Lung (tissue), 12 donors: Measurements from ENCODE around the gene KYNU. TPM values are rescaled to one million over a fixed set of nuclear protein-coding genes. Genes with fewer than 3 reads are reported as not detected.
A peak's percentile ranks its signal among the peaks of the same experiment; 100 is the strongest.
"Not testable (repeated sequence)": the region's sequence is repeated elsewhere in the genome, so short reads cannot be mapped to it uniquely, and the experiment has no call there.

Source experiments
- ATAC-seq: fragments of 200-7000 bp; cut with Tn5 transposase; one replicate; pipeline ENCODE4 v1.9.1; 2020; ENCODE audit warnings: moderate number of reproducible peaks; ENCODE audit not compliant: insufficient read depth, low FRiP score
- DNase-seq, 3 donors: peaks; one replicate each; pipeline ENCODE4 v3.0.0-alpha.2; 2013 to 2017
- H3K27ac ChIP-seq, 2 donors: one replicate each; pipeline ENCODE4 v1.5.1; 2013; ENCODE audit warnings: mild to moderate bottlenecking in 2 of 2, moderate library complexity in 2 of 2, control low read depth in 1 of 2, inconsistent platforms in 1 of 2, low read depth in 1 of 2, low read length in 1 of 2
- H3K27me3 ChIP-seq, 3 donors: one replicate each; pipeline ENCODE4 v1.5.1; 2013; ENCODE audit warnings: low read length in 2 of 3; ENCODE audit not compliant: control insufficient read depth in 3 of 3, insufficient read depth in 3 of 3
- H3K36me3 ChIP-seq, 4 donors: one replicate each; pipeline ENCODE4 v1.5.1; 2013; ENCODE audit warnings: low read length in 4 of 4, mild to moderate bottlenecking in 1 of 4, moderate library complexity in 1 of 4; ENCODE audit not compliant: control insufficient read depth in 4 of 4, insufficient read depth in 4 of 4
- H3K4me1 ChIP-seq, 5 donors: one replicate each; pipeline ENCODE4 v1.5.1; 2013; ENCODE audit warnings: low read length in 5 of 5, mild to moderate bottlenecking in 2 of 5, moderate library complexity in 1 of 5; ENCODE audit not compliant: control insufficient read depth in 5 of 5, insufficient read depth in 5 of 5
- H3K4me3 ChIP-seq: one replicate; pipeline ENCODE4 v1.5.1; 2013; ENCODE audit warnings: mild to moderate bottlenecking, control low read depth, moderate library complexity
- H3K9ac ChIP-seq, 2 donors: one replicate each; pipeline ENCODE4 v1.5.1; 2013; ENCODE audit warnings: low read length in 2 of 2, control low read depth in 1 of 2; ENCODE audit not compliant: insufficient read depth in 1 of 2
- H3K9me3 ChIP-seq, 4 donors: one replicate each; pipeline ENCODE4 v1.5.1; 2013; ENCODE audit warnings: low read length in 3 of 4, mild to moderate bottlenecking in 1 of 4, moderate library complexity in 1 of 4; ENCODE audit not compliant: control insufficient read depth in 4 of 4, insufficient read depth in 3 of 4
- CTCF ChIP-seq: IDR thresholded peaks from 2 replicates; pipeline ENCODE4 v1.5.1; 2012; ENCODE audit warnings: mild to moderate bottlenecking; ENCODE audit errors: control extremely low read depth, extremely low read depth
- WGBS, 2 donors: extraction: QIAGEN DNeasy Blood & Tissue Kit; methylation state at CpG; one replicate each; pipeline ENCODE4 v1.1.7; 2013; 5-methylcytosine and 5-hydroxymethylcytosine counted together
- polyA plus RNA-seq, 2 donors: library from polyadenylated mRNA; stranded (reverse); fragments of 200-250 nt; gene quantifications; one replicate each; pipeline ENCODE4 v1.2.1, GENCODE V29; 2013
- total RNA-seq, 2 donors: library from RNA; depleted of rRNA in 1 of 2; stranded (reverse); fragments of >200 nt in 1 of 2; gene quantifications; one replicate each; pipeline ENCODE4 v1.2.1, GENCODE V29; 2014 to 2021
- donor health status: control.
- donor health status: control.
- donor health status: Bipolar disorder and iron deficiency.
- donor health status: healthy.
- donor health status: DM: yes; HTN: yes; CAD: no.

The KYNU gene
- total and polyA plus RNA-seq, 4 donors: 6.4 to 33.9 (median 17.1) TPM

GRCh38 chr2:142942690-142943089 is 65.2 kb downstream of the KYNU start:
- H3K9ac ChIP-seq: no peak overlapping the region
- 69 to 93% methylated on average over 1 of the region's 1 CpG for WGBS, 2 donors
- H3K27ac ChIP-seq: no peak overlapping the region
- DNase-seq (no peak), ATAC-seq (no peak)
- H3K36me3 ChIP-seq: no peaks in the 10 kb centered on the region
- no peaks in the 10 kb centered on the region for H3K9me3 ChIP-seq
- no peaks in the 10 kb centered on the region for H3K27me3 ChIP-seq
- H3K4me1 ChIP-seq: peaks cover 0 to 5% (median 0%) of the 10 kb centered on the region in 5 donors
- TF ChIP-seq CTCF: no peak
- no peak overlapping the region for H3K4me3 ChIP-seq

GRCh38 chr2:142944264-142944663 is 66.8 kb downstream of the KYNU start:
- no peak overlapping the region for H3K9ac ChIP-seq
- no peak overlapping the region for H3K27ac ChIP-seq
- H3K4me1 ChIP-seq: peaks cover 0 to 5% (median 0%) of the 10 kb centered on the region in 5 donors
- TF ChIP-seq CTCF: no peak
- no peak overlapping the region for H3K4me3 ChIP-seq
- DNase-seq (peak in 1 of 3 donors; percentile 6), ATAC-seq (no peak)
- H3K36me3 ChIP-seq: no peaks in the 10 kb centered on the region
- peaks cover 0 to under 1% (median 0%) of the 10 kb centered on the region in 4 donors for H3K9me3 ChIP-seq
- H3K27me3 ChIP-seq: no peaks in the 10 kb centered on the region

- peaks cover 0 to 5% (median 0%) of the 10 kb centered on the region in 5 donors for H3K4me1 ChIP-seq
- H3K27me3 ChIP-seq: no peaks in the 10 kb centered on the region
- H3K9ac ChIP-seq: no peak overlapping the region
- H3K36me3 ChIP-seq: no peaks in the 10 kb centered on the region
- ATAC-seq (no peak), DNase-seq (no peak)
- no peak for TF ChIP-seq CTCF
- no peak overlapping the region for H3K4me3 ChIP-seq
- peaks cover 0 to 3% (median 0%) of the 10 kb centered on the region in 4 donors for H3K9me3 ChIP-seq
- no peak overlapping the region for H3K27ac ChIP-seq
These were observed 67.3 kb downstream of the KYNU start for GRCh38 chr2:142944721-142945120.

GRCh38 chr2:142946941-142947340 is 69.5 kb downstream of the KYNU start:
- no peak overlapping the region for H3K4me3 ChIP-seq
- TF ChIP-seq CTCF: no peak
- H3K36me3 ChIP-seq: no peaks in the 10 kb centered on the region
- peaks cover 0 to 3% (median 1%) of the 10 kb centered on the region in 4 donors for H3K9me3 ChIP-seq
- peaks cover 0 to 5% (median 0%) of the 10 kb centered on the region in 5 donors for H3K4me1 ChIP-seq
- ATAC-seq (no peak), DNase-seq (no peak)
- 67 to 90% methylated on average over 1 of the region's 1 CpG for WGBS, 2 donors
- H3K27me3 ChIP-seq: no peaks in the 10 kb centered on the region
- no peak overlapping the region for H3K27ac ChIP-seq
- no peak overlapping the region for H3K9ac ChIP-seq

GRCh38 chr2:142948723-142949122 is 71.3 kb downstream of the KYNU start:
- 78 to 83% methylated on average over 2 of the region's 2 CpGs for WGBS, 2 donors

GRCh38 chr2:142950323-142950722 is 72.9 kb downstream of the KYNU start:
- 93 to 100% methylated on average over 2 of the region's 2 CpGs for WGBS, 2 donors

More at GRCh38 chr2:142948723-142949122, 71.3 kb downstream of the KYNU start:
- not testable (repeated sequence) for H3K9me3 ChIP-seq, H3K36me3 ChIP-seq, H3K9ac ChIP-seq, DNase-seq, ATAC-seq, H3K27ac ChIP-seq, H3K27me3 ChIP-seq, H3K4me3 ChIP-seq, H3K4me1 ChIP-seq

More at GRCh38 chr2:142950323-142950722, 72.9 kb downstream of the KYNU start:
- ATAC-seq, H3K9me3 ChIP-seq, H3K27me3 ChIP-seq, H3K36me3 ChIP-seq, H3K27ac ChIP-seq, DNase-seq, H3K9ac ChIP-seq, H3K4me3 ChIP-seq, H3K4me1 ChIP-seq: not testable (repeated sequence)
